ENCODE data around the gene INTS14.

DNA sequence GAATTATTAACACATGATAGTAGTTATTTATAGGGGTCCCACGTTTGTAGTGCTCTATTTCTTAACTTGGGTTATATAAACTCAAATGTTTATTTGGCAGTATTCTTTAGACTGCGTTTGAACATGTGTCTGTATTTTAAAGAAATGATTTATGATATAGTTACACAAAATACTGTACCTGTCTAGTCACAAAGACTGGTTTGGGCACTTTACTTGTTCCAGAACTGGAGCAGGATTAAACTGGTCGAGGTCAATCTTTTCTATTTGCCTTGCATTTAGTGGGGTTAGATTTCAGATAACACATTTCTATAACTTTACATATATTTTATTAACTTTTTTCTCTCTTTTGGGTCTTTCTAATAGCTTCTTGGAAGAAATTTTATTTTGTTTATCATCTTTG is 41.2 kb downstream of the INTS14 start:
- TF ChIP-seq POLR2A (IDR thresholded peaks at IDR 0.05) = no peak
- TF ChIP-seq CTCF (IDR thresholded peaks at IDR 0.05) = no peak
